H1 (cell line): Measurements from ENCODE around the gene NKD2.

Source experiments
- ASH2L ChIP-seq: fragments of 200-600, 300-600 bp; sonication (generic); IDR thresholded peaks from one replicate; pipeline ENCODE4 v1.7.1; 2017; ENCODE audit warnings: low read length
- EP300 ChIP-seq, 2 experiments: IDR thresholded peaks; 1 replicate in 1 of 2; 2 replicates in 1 of 2; pipeline ENCODE4 v1.6.1; 2011 to 2012; ENCODE audit warnings: low read depth in 2 of 2, low read length in 2 of 2, mild to moderate bottlenecking in 2 of 2, borderline replicate concordance in 1 of 2, inconsistent platforms in 1 of 2, moderate library complexity in 1 of 2
- EZH2 ChIP-seq: fragments of 200-600 bp; sonication (generic); IDR thresholded peaks from 2 replicates; pipeline ENCODE4 v1.7.1; 2012; ENCODE audit warnings: low read depth, mild to moderate bottlenecking, moderate library complexity, low read length, inconsistent platforms; ENCODE audit not compliant: severe bottlenecking
- JUN ChIP-seq: IDR thresholded peaks from 2 replicates; pipeline ENCODE4 v1.6.1; 2011; ENCODE audit warnings: low read depth, mild to moderate bottlenecking, improper control_type of control experiment, low read length
- KDM4A ChIP-seq: IDR thresholded peaks from one replicate; pipeline ENCODE4 v1.7.1; 2012; ENCODE audit warnings: low read depth, mild to moderate bottlenecking, moderate library complexity, low read length, inconsistent platforms; ENCODE audit not compliant: severe bottlenecking
- POLR2A ChIP-seq, 2 experiments: IDR thresholded peaks; 1 replicate in 1 of 2; 2 replicates in 1 of 2; pipeline ENCODE4 v1.6.1; 2011; ENCODE audit warnings: low read depth in 2 of 2, low read length in 2 of 2, mild to moderate bottlenecking in 2 of 2; ENCODE audit errors: control extremely low read depth in 1 of 2
- RBBP5 ChIP-seq: IDR thresholded peaks from 2 replicates; pipeline ENCODE4 v1.7.1; 2012; ENCODE audit warnings: low read depth, mild to moderate bottlenecking, inconsistent platforms, low read length, moderate library complexity, borderline replicate concordance
- SP1 ChIP-seq: IDR thresholded peaks from 2 replicates; pipeline ENCODE4 v1.6.1; 2011; ENCODE audit warnings: low read depth, low read length
- TF ChIP-seq, protein P1 (sequence below), 3 experiments: IDR thresholded peaks; 1 replicate in 2 of 3; 2 replicates in 1 of 3; pipeline versions ENCODE4 v1.5.1 to v1.6.1; 2011; ENCODE audit warnings: low read length in 3 of 3, mild to moderate bottlenecking in 3 of 3, inconsistent platforms in 2 of 3, low read depth in 1 of 3, moderate library complexity in 1 of 3; ENCODE audit not compliant: insufficient read depth in 1 of 3; ENCODE audit errors: control extremely low read depth in 1 of 3
- TF ChIP-seq, protein P2 (sequence below): IDR thresholded peaks from 2 replicates; pipeline ENCODE4 v1.6.1; 2011; ENCODE audit warnings: low read depth, mild to moderate bottlenecking, low read length; ENCODE audit not compliant: insufficient read depth

DNA sequence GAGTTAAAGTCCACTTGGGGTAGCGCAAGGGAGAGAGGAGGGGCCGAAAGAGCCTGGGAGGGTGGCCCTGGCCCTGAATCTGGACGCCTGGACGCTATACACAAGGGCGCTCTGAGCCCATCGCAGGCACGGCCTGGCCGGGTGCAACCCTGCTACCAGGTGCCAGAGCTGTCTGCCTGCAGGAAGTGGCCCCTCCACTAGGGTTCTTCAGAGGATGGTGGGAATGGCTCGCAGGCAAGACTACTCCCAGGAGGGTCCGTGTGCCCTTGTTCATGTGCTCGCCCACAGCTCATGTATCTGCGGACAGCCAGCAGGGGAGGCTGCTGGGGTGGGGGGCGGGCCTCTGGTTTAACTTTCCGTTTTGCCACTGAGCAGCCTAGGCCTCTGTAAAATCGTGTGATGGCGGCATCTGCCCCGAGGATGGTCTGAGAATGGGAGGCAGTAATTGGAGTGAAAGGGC is 1.4 kb upstream of the NKD2 start:
- no peak for TF ChIP-seq RBBP5
- TF ChIP-seq, protein P1, sequence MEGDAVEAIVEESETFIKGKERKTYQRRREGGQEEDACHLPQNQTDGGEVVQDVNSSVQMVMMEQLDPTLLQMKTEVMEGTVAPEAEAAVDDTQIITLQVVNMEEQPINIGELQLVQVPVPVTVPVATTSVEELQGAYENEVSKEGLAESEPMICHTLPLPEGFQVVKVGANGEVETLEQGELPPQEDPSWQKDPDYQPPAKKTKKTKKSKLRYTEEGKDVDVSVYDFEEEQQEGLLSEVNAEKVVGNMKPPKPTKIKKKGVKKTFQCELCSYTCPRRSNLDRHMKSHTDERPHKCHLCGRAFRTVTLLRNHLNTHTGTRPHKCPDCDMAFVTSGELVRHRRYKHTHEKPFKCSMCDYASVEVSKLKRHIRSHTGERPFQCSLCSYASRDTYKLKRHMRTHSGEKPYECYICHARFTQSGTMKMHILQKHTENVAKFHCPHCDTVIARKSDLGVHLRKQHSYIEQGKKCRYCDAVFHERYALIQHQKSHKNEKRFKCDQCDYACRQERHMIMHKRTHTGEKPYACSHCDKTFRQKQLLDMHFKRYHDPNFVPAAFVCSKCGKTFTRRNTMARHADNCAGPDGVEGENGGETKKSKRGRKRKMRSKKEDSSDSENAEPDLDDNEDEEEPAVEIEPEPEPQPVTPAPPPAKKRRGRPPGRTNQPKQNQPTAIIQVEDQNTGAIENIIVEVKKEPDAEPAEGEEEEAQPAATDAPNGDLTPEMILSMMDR (IDR thresholded peaks at IDR 0.05; ENCODE audit: control extremely low read depth in 1 of 3, insufficient read depth in 1 of 3, low read depth in 1 of 3, low read length in 3 of 3): no peak
- TF ChIP-seq ASH2L: no peak
- TF ChIP-seq EP300 (IDR thresholded peaks at IDR 0.05; ENCODE audit: borderline replicate concordance in 1 of 2, low read depth in 2 of 2, low read length in 2 of 2): no peak
- no peak for TF ChIP-seq POLR2A (IDR thresholded peaks at IDR 0.05; ENCODE audit: control extremely low read depth in 1 of 2, low read depth in 2 of 2, low read length in 2 of 2)
- TF ChIP-seq EZH2: no peak
- TF ChIP-seq SP1: no peak
- TF ChIP-seq, protein P2, sequence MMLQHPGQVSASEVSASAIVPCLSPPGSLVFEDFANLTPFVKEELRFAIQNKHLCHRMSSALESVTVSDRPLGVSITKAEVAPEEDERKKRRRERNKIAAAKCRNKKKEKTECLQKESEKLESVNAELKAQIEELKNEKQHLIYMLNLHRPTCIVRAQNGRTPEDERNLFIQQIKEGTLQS: no peak
- no peak for TF ChIP-seq JUN
- no peak for TF ChIP-seq KDM4A
